ENCODE measurements around the gene MB.

The MB gene

GRCh38 chr22:35593071-35593890 is 23.8 kb downstream of the MB start:
- Histone ChIP-seq H3K4me3 (IDR thresholded peaks at IDR 0.05; ENCODE audit: insufficient read depth, low read depth, low read length) (no peak overlapping the region), H3K4me1 (ENCODE audit: low read depth, poor library complexity, severe bottlenecking) (no peaks in the 10 kb centered on the region), H3K27me3 (ENCODE audit: insufficient read depth, low read depth) (0 out of 2 replicates have a peak, but pooled peaks cover 2% of the 10 kb centered on the region), H3K4me2 (no peak overlapping the region), H4K20me1 (ENCODE audit: insufficient read depth) (no peaks in the 10 kb centered on the region), H3K9ac (no peak overlapping the region), H2AFZ (ENCODE audit: low read depth) (no peak overlapping the region), H3K79me2 (ENCODE audit: insufficient read depth, low read depth) (no peaks in the 10 kb centered on the region), H3K27ac (no peak overlapping the region), H3K36me3 (ENCODE audit: insufficient read depth) (no peaks in the 10 kb centered on the region)
- TF ChIP-seq CTCF (conservative IDR thresholded peaks at IDR 0.05; ENCODE audit: low read depth, low read length) = no peak

- no peak overlapping the region for H3K4me3 ChIP-seq (IDR thresholded peaks at IDR 0.05; ENCODE audit: insufficient read depth, low read depth, low read length)
- H2AFZ ChIP-seq (ENCODE audit: low read depth) = no peak overlapping the region
- TF ChIP-seq CTCF (conservative IDR thresholded peaks at IDR 0.05; ENCODE audit: low read depth, low read length) = no peak
- no peaks in the 10 kb centered on the region for H3K4me1 ChIP-seq (ENCODE audit: low read depth, poor library complexity, severe bottlenecking)
- 0 out of 2 replicates have a peak, but pooled peaks cover 2% of the 10 kb centered on the region for H3K27me3 ChIP-seq (ENCODE audit: insufficient read depth, low read depth)
- no peak overlapping the region for H3K27ac ChIP-seq
- H3K4me2 ChIP-seq = no peak overlapping the region
- H3K9ac ChIP-seq = no peak overlapping the region
- H3K36me3 ChIP-seq (ENCODE audit: insufficient read depth) = no peaks in the 10 kb centered on the region
- no peaks in the 10 kb centered on the region for H3K79me2 ChIP-seq (ENCODE audit: insufficient read depth, low read depth)
- no peaks in the 10 kb centered on the region for H4K20me1 ChIP-seq (ENCODE audit: insufficient read depth)
These were observed 24.6 kb downstream of the MB start for GRCh38 chr22:35592418-35592967.

- Histone ChIP-seq H3K9ac (no peak overlapping the region), H3K4me3 (IDR thresholded peaks at IDR 0.05; ENCODE audit: insufficient read depth, low read depth, low read length) (no peak overlapping the region), H3K27ac (no peak overlapping the region), H3K79me2 (ENCODE audit: insufficient read depth, low read depth) (no peaks in the 10 kb centered on the region), H3K4me1 (ENCODE audit: low read depth, poor library complexity, severe bottlenecking) (no peaks in the 10 kb centered on the region), H2AFZ (ENCODE audit: low read depth) (no peak overlapping the region), H4K20me1 (ENCODE audit: insufficient read depth) (no peaks in the 10 kb centered on the region), H3K36me3 (ENCODE audit: insufficient read depth) (no peaks in the 10 kb centered on the region), H3K27me3 (ENCODE audit: insufficient read depth, low read depth) (0 out of 2 replicates have a peak, but pooled peaks cover 2% of the 10 kb centered on the region), H3K4me2 (no peak overlapping the region)
- no peak for TF ChIP-seq CTCF (conservative IDR thresholded peaks at IDR 0.05; ENCODE audit: low read depth, low read length)
These were observed 25.3 kb downstream of the MB start for GRCh38 chr22:35591714-35592417.

- Histone ChIP-seq H3K4me3 (IDR thresholded peaks at IDR 0.05; ENCODE audit: insufficient read depth, low read depth, low read length) (no peak overlapping the region), H3K9ac (no peak overlapping the region), H3K36me3 (ENCODE audit: insufficient read depth) (no peaks in the 10 kb centered on the region), H3K27ac (no peak overlapping the region), H2AFZ (ENCODE audit: low read depth) (no peak overlapping the region), H4K20me1 (ENCODE audit: insufficient read depth) (no peaks in the 10 kb centered on the region), H3K4me1 (ENCODE audit: low read depth, poor library complexity, severe bottlenecking) (no peaks in the 10 kb centered on the region), H3K79me2 (ENCODE audit: insufficient read depth, low read depth) (no peaks in the 10 kb centered on the region), H3K4me2 (no peak overlapping the region), H3K27me3 (ENCODE audit: insufficient read depth, low read depth) (0 out of 2 replicates have a peak, but pooled peaks cover 2% of the 10 kb centered on the region)
- no peak for TF ChIP-seq CTCF (conservative IDR thresholded peaks at IDR 0.05; ENCODE audit: low read depth, low read length)
These were observed 26.4 kb downstream of the MB start for GRCh38 chr22:35590634-35591295.
